Measurements from ENCODE around the gene AMER3.

The AMER3 gene

GRCh38 chr2:130754811-130755210, 529 bp upstream of the AMER3 start:
- no peak for DNase-seq

GRCh38 chr2:130756053-130756873, 923 bp downstream of the AMER3 start:
- DNase-seq, result no peak

GRCh38 chr2:130756874-130757668, 1.7 kb downstream of the AMER3 start:
- no peak for DNase-seq

DNA sequence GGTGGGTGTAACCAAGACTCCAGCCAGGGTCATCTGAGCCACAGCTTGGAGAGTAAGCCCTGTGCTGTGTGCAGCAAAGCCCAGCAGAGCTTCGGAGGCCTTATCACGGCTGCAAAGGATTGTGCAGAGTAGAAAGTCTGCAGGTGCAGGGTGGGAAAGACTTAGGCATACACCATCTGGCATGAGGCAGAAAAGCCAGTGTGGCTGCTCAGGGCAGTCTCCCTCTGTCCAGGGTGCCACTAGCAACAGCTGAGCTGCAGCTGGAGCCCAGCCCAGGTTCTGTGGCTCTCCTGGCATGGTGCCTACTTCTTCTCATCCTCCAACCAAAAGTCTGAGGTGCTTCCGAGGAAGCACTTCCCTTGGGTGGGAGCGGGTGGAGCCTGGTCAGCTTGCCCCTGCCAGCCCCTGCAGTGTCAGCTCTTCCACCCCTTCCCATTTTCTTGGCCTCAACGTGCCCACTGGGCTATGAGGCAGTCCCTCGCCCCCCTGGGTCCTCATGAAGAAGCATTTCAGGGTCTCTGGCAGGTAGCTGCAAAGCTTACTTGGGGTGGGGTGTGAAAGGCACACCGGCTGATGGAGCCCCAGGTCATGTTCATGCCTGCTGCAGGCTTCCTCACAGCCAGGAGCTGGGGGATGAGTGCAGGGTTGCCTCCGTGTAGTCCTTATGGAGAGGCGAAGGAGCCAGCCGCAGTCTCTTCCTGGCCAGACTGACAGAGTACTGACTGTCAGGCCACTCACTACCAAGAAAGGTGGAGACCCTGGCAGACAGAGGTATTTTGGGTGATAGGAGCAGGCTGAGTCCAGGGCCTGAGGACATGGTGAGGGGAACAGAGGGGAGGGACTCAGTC, 4.8 kb downstream of the AMER3 start:
- DNase-seq, result no peak

DNA sequence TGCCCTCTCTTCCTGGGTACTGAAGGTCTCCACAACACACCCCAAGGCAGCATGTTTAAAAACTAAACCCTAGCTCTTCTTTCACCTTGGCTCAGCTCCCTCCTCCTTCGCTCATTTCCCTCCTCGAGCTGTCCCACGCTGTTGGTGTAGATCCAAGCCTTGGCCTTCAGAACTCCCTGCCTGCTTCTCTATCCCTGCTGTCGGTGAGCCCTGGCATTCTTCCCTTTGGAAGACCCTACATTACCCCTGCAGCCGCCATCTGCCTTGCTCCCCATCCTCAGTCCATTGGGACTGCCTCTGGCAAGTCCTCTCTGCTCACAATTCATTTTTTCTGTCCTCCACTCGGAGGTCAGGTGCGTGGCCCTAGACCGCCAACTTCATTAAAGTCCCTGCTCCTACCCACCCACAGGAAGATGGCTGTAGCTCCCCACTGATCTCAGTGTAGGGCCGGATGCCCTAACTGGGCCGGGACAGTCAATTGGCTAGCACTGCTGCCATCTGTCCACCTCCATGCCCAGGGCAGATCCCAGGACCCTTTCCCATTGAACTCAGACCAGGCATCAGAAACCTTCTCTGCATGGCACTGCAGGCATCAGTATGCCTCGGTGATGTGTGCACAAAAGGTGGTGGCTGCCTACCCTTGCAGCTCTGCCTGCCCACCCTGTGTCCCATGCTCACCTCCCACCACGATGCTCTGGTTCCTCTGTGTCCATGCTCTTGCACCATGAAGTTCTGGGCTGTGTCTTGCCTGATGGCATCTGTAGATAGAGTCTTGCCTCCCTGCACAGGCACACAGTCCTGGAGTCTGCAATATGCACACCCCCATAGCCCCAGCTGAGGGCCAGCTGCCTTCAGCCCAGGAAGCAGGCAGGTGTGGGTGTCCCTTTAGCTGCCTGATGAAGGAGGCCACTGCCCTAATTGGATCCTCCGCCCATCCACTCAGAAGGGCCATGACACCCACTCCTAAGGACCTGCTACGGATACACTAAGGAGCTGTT, 5.7 kb downstream of the AMER3 start:
- DNase-seq, result no peak

DNA sequence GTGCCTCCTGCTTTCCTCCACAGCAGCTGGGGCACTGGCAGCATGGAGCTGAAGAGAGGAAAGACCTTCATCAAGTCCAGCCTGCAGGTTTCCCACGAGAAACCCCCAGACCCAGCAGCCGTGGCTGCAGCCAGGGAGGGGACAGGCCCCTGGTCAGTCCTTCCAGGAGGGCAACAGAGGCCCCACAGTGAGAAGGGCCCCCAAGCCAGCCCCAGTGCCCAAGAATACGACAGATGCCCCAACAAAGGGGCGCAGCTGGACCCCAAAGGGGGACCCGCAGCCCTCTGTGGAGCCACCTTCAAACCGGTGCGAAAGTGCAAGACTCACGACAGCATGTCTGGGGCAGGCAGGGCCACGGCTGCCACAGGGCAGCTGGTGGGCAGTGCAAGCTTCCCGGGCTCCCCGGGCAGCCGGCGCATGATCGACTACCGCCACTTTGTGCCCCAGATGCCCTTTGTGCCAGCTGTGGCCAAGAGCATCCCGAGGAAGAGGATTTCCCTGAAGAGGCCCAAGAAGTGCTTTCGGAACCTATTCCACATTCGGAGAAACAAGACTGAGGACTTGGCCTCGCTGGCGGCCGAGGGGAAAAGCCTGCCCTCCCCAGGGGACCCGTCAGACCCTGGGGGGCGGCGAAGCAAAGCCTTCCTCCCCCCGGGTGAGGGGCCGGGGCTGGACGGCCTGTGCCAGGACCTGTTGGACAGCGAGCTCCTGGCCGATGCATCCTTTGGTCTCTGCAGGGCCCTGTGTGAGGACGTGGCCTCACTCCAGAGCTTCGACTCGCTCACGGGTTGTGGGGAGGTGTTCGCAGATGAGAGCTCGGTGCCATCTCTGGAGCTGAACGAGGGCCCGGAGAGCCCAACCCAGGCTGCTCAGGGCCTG, 6.9 kb downstream of the AMER3 start:
- DNase-seq, result no peak

DNA sequence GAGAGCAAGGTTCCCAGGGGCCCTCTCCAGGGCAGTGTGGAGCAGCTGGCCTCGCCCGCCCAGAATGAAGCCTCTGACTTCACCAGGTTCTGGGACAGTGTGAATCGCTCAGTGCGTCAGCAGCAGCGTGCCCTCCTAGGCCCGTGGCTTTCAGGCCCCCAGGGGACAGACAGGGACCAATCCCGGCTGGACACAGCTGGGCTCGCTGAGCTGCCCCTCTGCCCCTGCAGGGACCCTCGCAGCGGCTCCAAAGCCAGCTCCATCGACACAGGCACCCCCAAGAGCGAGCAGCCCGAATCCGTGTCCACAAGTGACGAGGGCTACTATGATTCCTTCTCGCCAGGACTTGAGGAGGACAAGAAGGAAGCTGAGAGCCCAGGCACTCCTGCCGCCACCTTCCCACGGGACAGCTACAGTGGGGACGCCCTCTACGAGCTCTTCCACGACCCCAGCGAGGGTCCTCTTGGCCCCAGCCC, 7.6 kb downstream of the AMER3 start:
- DNase-seq, result no peak

GRCh38 chr2:130763405-130763804, 8.1 kb downstream of the AMER3 start:
- DNase-seq, result no peak

GRCh38 chr2:130764035-130764820, 8.9 kb downstream of the AMER3 start:
- no peak for DNase-seq

DNA sequence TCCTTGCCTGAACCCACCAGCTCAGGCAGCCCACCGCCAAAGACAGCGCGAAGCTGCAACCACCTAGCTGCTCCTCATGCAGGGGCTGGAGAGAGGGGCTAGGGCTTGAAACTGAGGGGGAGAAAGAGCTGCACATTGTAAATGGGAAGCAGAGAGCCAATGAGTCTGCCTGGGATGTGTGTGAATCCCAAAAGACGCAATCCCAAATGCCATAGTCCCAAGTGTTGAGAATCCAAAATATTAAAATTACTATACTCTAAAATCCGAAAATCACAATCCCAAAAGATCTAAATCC, 9.4 kb downstream of the AMER3 start:
- DNase-seq, result no peak

- no peak for DNase-seq
Measured at GRCh38 chr2:130765464-130765863, 10.1 kb downstream of the AMER3 start.

DNA sequence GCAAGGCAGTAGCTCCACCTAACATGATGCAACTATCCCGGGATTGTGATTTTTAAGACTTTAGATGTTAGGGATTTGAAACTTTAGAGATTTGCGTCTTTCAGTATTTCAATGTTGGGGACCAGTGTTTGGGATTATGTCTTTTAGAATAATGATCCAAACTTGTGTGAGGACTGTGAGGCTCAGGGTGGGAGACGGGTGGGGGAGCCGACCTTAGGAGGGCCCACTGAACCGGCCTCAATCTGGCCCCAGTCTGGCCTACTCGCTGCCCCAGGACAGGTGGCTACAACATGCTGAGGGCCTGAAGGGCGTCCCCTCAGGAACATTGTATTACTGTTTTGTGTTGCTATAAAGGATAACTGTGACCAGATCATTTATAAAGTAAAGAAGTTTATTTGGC, 10.7 kb downstream of the AMER3 start:
- no peak for DNase-seq

GRCh38 chr2:130766711-130767407, 11.5 kb downstream of the AMER3 start:
- no peak for DNase-seq

DNA sequence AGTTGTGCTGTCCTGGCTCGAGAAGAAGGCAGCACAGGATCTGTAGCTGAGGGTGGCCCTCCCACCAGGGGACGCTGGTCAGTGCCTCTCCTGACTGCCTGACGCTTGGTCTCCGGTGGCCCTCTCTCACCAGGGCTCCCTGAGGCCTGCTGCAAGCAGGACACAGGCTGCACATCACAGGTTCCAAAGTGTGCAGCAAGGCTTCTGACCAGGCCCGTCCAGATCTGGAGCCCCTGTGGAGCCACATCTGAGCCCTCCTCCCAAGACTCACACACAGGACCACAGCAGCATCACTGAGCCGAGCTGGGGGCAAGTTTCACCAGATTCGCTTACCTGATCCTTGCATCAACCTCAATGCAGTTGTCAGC, 12.1 kb downstream of the AMER3 start:
- DNase-seq, result no peak

DNA sequence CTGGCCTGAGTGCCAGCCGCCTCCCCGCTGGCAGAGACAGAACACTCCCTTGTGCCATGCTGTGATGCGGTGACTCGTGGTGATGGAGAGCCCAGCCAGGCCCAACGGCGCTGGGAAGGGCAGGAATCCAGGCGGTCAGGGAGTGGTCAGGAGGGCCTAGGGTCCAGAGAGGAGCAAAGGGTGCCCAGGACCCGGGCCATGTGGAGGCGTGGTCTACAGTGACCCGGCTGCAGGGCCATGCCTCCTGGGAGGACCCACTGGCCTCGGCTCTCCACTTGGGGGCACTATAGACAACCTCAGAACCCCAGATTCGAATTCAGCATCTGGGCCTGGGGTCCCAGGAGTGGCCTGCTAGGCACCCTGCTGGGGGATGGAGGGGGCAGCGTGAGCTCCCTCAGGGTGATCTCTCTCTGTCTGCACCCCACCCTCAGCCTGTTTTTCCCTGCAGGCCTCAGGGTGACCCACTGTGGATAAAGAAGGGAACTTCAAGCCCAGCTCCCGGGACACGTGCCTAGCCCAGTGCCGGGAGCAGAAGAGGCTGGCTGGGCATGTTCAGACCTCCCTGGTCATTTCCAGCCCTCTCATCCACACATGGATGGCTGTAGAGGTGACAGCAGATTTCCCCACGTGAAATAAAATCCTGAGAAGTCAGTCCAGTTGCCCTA, 13.0 kb downstream of the AMER3 start:
- no peak for DNase-seq

GRCh38 chr2:130769343-130769907, 14.1 kb downstream of the AMER3 start:
- no peak for DNase-seq

GRCh38 chr2:130776550-130776949, 21.2 kb downstream of the AMER3 start:
- DNase-seq, result no peak

DNA sequence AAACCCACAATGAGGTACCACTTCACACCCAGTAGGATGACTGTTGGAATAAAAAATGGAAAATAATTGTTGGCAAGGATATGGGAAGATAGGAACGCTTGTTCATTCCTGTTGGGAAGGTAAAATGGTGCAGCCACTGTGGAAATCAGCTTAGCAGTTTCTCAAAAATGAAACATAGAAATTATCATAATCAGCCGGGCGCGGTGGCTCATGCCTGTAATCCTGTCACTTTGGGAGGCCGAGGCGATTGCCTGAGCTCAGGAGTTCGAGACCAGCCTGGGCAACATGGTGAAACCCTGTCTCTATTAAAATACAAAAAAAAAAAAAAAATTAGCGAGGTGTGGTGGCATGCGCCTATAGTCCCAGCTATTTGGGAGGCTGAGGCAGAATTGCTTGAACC, 23.4 kb downstream of the AMER3 start:
- no peak for DNase-seq

Measured in GDM1 (cell line).